ENCODE measurements around the gene ZC3HAV1.
"Not testable (repeated sequence)": the region's sequence is repeated elsewhere in the genome, so short reads cannot be mapped to it uniquely, and the experiment has no call there.

Gene ZC3HAV1

GRCh38 chr7:139106959-139107358 is 2.6 kb downstream of the ZC3HAV1 start:
- Mint-ChIP-seq H3K4me3 (peak overlapping the region; percentile 91), H3K27ac (peak overlapping the region; percentile 96), H3K9me3 (peaks cover 3% of the 10 kb centered on the region), H3K36me3 (peaks cover 57% of the 10 kb centered on the region), H3K27me3 (peaks cover 4% of the 10 kb centered on the region), H3K4me1 (peaks cover 34% of the 10 kb centered on the region)
- CTCF ChIA-PET, result interaction anchor here (1.7 kb wide), 1 partner anchor 12 kb away, joined by 12 read pairs; no protein-coding TSS in a partner anchor
- DNase-seq, result no peak

DNA sequence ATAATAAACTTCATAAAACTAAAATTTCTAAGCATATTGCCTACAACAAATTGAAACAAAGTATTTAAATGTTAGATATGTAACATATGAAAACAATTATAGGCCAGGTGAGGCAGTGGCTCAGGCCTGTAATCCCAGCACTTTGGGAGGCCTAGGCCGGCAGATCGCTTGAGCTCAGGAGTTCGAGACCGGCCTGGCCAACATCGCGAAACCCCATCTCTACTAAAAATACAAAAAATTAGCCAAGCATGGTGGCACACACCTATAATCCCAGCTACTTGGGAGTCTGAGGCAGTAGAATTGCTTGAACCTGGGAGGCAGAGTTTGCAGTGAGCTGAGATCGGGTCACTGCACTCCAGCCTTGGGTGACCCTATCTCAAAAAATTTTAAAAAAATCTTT is 3.3 kb downstream of the ZC3HAV1 start:
- H3K9me3 Mint-ChIP-seq, H3K27me3 Mint-ChIP-seq: not testable (repeated sequence)
- CTCF ChIA-PET, result interaction anchor here (1.7 kb wide), 1 partner anchor 11 kb away, joined by 12 read pairs; no protein-coding TSS in a partner anchor
- Mint-ChIP-seq H3K36me3 (peaks cover 60% of the 10 kb centered on the region), H3K4me1 (peaks cover 33% of the 10 kb centered on the region), H3K4me3 (peak overlapping the region; percentile 91), H3K27ac (peak overlapping the region; percentile 96)
- peak; percentile 33 for DNase-seq

DNA sequence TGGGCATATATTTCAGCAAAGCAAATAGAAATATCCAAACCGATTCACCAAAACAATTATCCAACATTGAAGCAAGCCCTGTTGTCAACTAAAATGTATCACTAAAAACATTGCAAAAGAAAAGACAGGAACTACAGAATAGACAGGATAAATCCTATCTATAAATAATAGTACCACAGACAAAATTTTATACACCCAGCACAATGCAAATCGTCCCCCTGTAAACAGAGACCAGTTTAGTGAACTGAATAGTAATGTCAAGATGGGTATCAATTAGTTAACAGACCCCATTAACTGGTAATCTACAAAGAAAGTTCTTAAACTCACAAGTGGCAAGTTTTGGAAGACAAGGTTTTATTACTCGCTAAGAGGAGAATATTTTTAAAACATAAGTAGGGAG is 4.0 kb downstream of the ZC3HAV1 start:
- Mint-ChIP-seq H3K9me3 (no peaks in the 10 kb centered on the region), H3K36me3 (peaks cover 68% of the 10 kb centered on the region), H3K4me3 (peak overlapping the region; percentile 91), H3K4me1 (peaks cover 33% of the 10 kb centered on the region), H3K27me3 (no peaks in the 10 kb centered on the region), H3K27ac (peak overlapping the region; percentile 96)
- no peak for DNase-seq
- CTCF ChIA-PET, result interaction anchor here (1.5 kb wide), 1 partner anchor 30 kb away, joined by 4 read pairs; no protein-coding TSS in a partner anchor

DNA sequence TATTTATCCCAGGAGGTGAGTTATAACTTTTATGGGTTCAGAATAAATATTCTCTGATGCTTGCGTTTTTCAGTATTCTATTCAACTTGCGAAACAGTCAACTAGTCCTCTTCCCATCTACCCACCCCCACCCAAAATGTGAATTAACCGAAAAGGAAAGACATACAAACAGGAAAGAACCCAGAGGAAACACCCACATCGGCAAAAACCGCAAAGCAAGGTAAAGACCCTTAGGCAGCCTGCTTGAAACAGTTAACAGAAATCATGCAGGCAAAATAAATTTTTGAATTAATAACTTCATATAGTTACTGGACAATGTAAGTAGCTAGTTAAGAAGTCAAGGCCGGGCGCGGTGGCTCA is 5.4 kb downstream of the ZC3HAV1 start:
- H3K9me3 Mint-ChIP-seq, result no peaks in the 10 kb centered on the region
- peak overlapping the region; percentile 96 for H3K27ac Mint-ChIP-seq
- DNase-seq, result peak; percentile 67
- H3K4me3 Mint-ChIP-seq, result peak overlapping the region; percentile 91
- H3K27me3 Mint-ChIP-seq, result no peaks in the 10 kb centered on the region
- H3K4me1 Mint-ChIP-seq, result peaks cover 38% of the 10 kb centered on the region
- CTCF ChIA-PET, result interaction anchor here (1.5 to 3.6 kb wide), 2 partner anchors 10 to 29 kb away, joined by 4 to 23 read pairs; no protein-coding TSS in a partner anchor
- peaks cover 75% of the 10 kb centered on the region for H3K36me3 Mint-ChIP-seq

- DNase-seq, result no peak
- Mint-ChIP-seq H3K4me3 (peak overlapping the region; percentile 91), H3K27ac (peak overlapping the region; percentile 96), H3K4me1 (peaks cover 43% of the 10 kb centered on the region), H3K36me3 (peaks cover 76% of the 10 kb centered on the region), H3K9me3 (no peaks in the 10 kb centered on the region), H3K27me3 (no peaks in the 10 kb centered on the region)
- CTCF ChIA-PET, result interaction anchor here (1.1 to 3.6 kb wide), 2 partner anchors 9 to 11 kb away, joined by 5 to 23 read pairs; no protein-coding TSS in a partner anchor
Measured at GRCh38 chr7:139103057-139103815, 6.3 kb downstream of the ZC3HAV1 start.

- H3K27ac Mint-ChIP-seq, result peak overlapping the region; percentile 84
- not testable (repeated sequence) for DNase-seq, H3K9me3 Mint-ChIP-seq, H3K27me3 Mint-ChIP-seq
- H3K36me3 Mint-ChIP-seq, result peaks cover 71% of the 10 kb centered on the region
- CTCF ChIA-PET, result interaction anchor here (3.6 kb wide), 1 partner anchor 7 kb away, joined by 23 read pairs; no protein-coding TSS in a partner anchor
- H3K4me1 Mint-ChIP-seq, result peaks cover 57% of the 10 kb centered on the region
- peak overlapping the region; percentile 77 for H3K4me3 Mint-ChIP-seq
Measured at GRCh38 chr7:139101637-139102158, 7.8 kb downstream of the ZC3HAV1 start.

- Mint-ChIP-seq H3K4me1 (peaks cover 80% of the 10 kb centered on the region), H3K36me3 (peaks cover 77% of the 10 kb centered on the region), H3K27me3 (no peaks in the 10 kb centered on the region), H3K9me3 (no peaks in the 10 kb centered on the region), H3K27ac (peak overlapping the region; percentile 77), H3K4me3 (peak overlapping the region; percentile 77)
- CTCF ChIA-PET, result no interaction called here
- DNase-seq, result no peak
Measured at GRCh38 chr7:139099172-139099947, 10.2 kb downstream of the ZC3HAV1 start.

DNA sequence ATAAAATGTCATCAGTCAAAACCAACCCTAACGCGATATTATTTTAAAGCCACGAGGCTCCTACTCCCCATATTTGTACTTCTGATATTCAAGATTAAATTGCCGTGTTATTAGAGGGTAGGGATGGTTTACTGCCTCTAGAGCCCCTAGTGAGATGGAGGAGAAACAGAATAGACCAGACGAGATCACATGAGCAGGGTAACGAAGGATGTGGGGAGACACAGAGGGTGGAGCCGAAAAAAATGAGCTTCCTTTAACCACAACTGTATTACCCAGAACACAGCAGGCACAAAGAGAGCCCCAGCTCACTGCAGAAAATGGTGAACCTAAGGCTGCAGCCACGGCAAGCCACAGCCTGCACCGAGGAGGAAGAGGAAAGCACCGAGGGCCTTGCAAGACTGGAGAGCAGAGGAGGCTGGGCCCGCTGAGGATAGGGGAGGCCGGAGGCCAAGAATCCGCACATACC is 14.3 kb downstream of the ZC3HAV1 start:
- no peaks in the 10 kb centered on the region for H3K9me3 Mint-ChIP-seq
- DNase-seq, result peak; percentile 90
- H3K27ac Mint-ChIP-seq, result peak overlapping the region; percentile 97
- peak overlapping the region; percentile 80 for H3K4me3 Mint-ChIP-seq
- H3K36me3 Mint-ChIP-seq, result peaks cover 80% of the 10 kb centered on the region
- CTCF ChIA-PET, result interaction anchor here (0.6 to 2.6 kb wide), 11 partner anchors 8 to 244 kb away, joined by 3 to 23 read pairs (median 5); a partner anchor contains a TSS
- peaks cover 91% of the 10 kb centered on the region for H3K4me1 Mint-ChIP-seq
- no peaks in the 10 kb centered on the region for H3K27me3 Mint-ChIP-seq

- peaks cover 76% of the 10 kb centered on the region for H3K36me3 Mint-ChIP-seq
Measured at GRCh38 chr7:139094596-139094995, 14.9 kb downstream of the ZC3HAV1 start.

DNA sequence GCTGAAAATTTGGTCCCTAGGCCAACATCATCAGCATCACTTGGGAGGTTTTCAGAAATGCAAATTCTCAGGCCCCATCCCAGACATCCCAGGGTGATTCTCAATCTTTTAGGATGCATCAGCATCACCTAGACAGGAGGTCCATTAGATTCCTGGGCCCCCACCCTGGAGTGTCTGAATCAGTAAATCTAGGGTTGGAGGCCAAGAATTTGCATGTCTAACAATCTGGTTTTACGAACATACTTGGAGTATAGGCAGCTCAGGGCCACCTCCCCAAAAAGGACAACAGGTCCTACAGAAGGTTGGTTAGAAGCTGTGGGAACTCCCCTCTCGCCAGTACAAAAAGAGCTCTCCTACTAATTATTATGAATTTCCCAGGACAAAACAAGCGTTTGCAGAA is 15.5 kb downstream of the ZC3HAV1 start:
- peak overlapping the region; percentile 97 for H3K27ac Mint-ChIP-seq
- CTCF ChIA-PET, result interaction anchor here (1.0 to 2.6 kb wide), 8 partner anchors 9 to 266 kb away, joined by 3 to 23 read pairs (median 6); partner anchors contain the start of gene LUC7L2
- peak overlapping the region; percentile 80 for H3K4me3 Mint-ChIP-seq
- H3K36me3 Mint-ChIP-seq, result peaks cover 76% of the 10 kb centered on the region
- no peak for DNase-seq
- peaks cover 90% of the 10 kb centered on the region for H3K4me1 Mint-ChIP-seq
- H3K9me3 Mint-ChIP-seq, result no peaks in the 10 kb centered on the region
- H3K27me3 Mint-ChIP-seq, result no peaks in the 10 kb centered on the region

More at GRCh38 chr7:139094596-139094995, 14.9 kb downstream of the ZC3HAV1 start:
- Mint-ChIP-seq H3K4me1 (peaks cover 90% of the 10 kb centered on the region), H3K4me3 (peak overlapping the region; percentile 80), H3K27me3 (no peaks in the 10 kb centered on the region), H3K27ac (peak overlapping the region; percentile 97), H3K9me3 (no peaks in the 10 kb centered on the region)
- CTCF ChIA-PET, result interaction anchor here (1.0 to 2.6 kb wide), 10 partner anchors 9 to 265 kb away, joined by 3 to 23 read pairs (median 5); partner anchors contain the start of gene LUC7L2
- DNase-seq, result peak; percentile 50

DNA sequence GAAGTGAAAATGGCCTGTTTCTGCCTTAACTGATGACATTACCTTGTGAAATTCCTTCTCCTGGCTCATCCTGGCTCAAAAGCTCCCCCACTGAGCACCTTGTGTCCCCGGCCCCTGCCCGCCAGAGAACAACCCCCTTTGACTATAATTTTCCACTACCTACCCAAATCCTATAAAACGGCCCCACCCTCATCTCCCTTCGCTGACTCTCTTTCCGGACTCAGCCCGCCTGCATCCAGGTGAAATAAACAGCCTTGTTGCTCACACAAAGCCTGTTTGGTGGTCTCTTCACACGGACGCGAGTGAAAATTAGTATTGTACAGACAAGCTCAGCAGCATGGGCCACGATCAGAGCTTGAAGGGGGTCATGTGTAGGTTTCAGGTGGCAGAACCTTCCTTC is 16.0 kb downstream of the ZC3HAV1 start:
- peak; percentile 51 for DNase-seq
- peak overlapping the region; percentile 97 for H3K27ac Mint-ChIP-seq
- not testable (repeated sequence) for H3K27me3 Mint-ChIP-seq, H3K9me3 Mint-ChIP-seq
- H3K4me3 Mint-ChIP-seq, result peak overlapping the region; percentile 80
- H3K4me1 Mint-ChIP-seq, result peaks cover 89% of the 10 kb centered on the region
- CTCF ChIA-PET, result interaction anchor here (1.0 to 2.6 kb wide), 3 partner anchors 10 to 266 kb away, joined by 3 to 23 read pairs (median 12); partner anchors contain the start of gene LUC7L2
- H3K36me3 Mint-ChIP-seq, result peaks cover 76% of the 10 kb centered on the region

DNA sequence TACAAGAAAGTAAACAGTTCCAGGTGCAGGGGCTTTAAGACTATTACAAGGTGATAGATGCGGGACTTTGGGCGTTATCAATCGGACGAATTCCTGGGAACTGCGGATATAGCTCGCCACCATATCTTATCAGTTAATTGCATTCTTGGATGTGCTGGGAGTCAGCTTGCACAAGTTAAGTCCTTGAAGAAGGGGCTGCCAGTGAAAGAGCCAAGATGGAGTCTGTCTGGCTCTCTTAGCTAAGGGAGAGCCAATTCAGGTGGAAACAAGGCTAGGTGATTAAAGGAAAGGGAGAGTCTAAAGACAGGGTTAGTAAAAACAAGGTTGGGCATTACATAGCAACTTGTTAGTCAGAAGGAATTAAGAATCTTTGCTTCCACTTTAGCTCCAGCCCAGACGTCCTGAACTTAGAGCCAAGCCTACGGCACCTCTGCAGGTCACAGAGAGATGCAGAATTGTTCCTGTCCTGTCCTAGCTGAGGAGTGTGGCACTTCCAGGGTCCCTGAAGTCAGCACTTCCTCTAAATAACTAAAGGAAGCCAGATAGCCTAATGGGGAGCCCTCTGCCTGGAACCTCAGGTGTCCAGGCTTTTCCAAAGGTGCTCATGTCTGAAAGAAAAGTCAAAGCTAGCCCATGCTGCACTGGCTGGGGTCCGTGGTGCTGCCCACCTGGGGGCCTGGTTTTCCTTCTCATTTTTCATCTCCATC is 17.3 kb downstream of the ZC3HAV1 start:
- H3K4me3 Mint-ChIP-seq, result peak overlapping the region; percentile 80
- H3K27ac Mint-ChIP-seq, result peak overlapping the region; percentile 97

DNA sequence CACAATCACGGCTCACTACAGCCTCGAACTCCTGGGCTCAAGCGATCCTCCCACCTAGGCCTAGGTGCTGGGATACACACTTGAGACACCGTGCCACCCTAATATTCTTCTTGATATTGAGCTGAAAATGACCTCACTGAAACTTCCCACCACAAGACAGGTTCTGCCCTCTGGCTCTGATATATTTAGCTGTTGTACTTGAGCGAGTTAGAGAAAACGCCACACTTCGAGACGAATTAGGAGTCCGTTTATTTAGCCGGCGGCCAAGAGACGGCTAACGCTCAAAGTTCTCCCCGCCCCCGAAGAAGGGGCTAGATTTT is 17.9 kb downstream of the ZC3HAV1 start:
- Mint-ChIP-seq H3K27me3 (no peaks in the 10 kb centered on the region), H3K27ac (peak overlapping the region; percentile 97), H3K4me1 (peaks cover 92% of the 10 kb centered on the region), H3K4me3 (peak overlapping the region; percentile 80), H3K36me3 (peaks cover 84% of the 10 kb centered on the region), H3K9me3 (peaks cover 11% of the 10 kb centered on the region)
- CTCF ChIA-PET, result interaction anchor here (1.3 to 1.7 kb wide), 3 partner anchors 11 to 251 kb away, joined by 3 to 5 read pairs (median 5); no protein-coding TSS in a partner anchor
- DNase-seq, result no peak

More for the DNA sequence above, 17.3 kb downstream of the ZC3HAV1 start:
- H3K4me1 Mint-ChIP-seq, result peaks cover 91% of the 10 kb centered on the region
- H3K9me3 Mint-ChIP-seq, result peaks cover 5% of the 10 kb centered on the region
- DNase-seq, result no peak
- no peaks in the 10 kb centered on the region for H3K27me3 Mint-ChIP-seq
- H3K36me3 Mint-ChIP-seq, result peaks cover 82% of the 10 kb centered on the region
- CTCF ChIA-PET, result interaction anchor here (1.3 to 1.7 kb wide), 3 partner anchors 10 to 250 kb away, joined by 3 to 5 read pairs (median 5); no protein-coding TSS in a partner anchor
